ENCODE results near the gene DUOXA1.

DUOXA1 gene

GRCh38 chr15:45164914-45165313 is 35.2 kb upstream of the DUOXA1 start:
- Histone ChIP-seq H3K27ac (ENCODE audit: low read depth, low read length) (no peak overlapping the region), H3K36me3 (ENCODE audit: control insufficient read depth, insufficient read depth, low read length) (no peaks in the 10 kb centered on the region), H3K9ac (ENCODE audit: low read length) (no peak overlapping the region), H3K27me3 (ENCODE audit: control insufficient read depth, insufficient read depth, low read length) (no peaks in the 10 kb centered on the region), H3K4me1 (ENCODE audit: control insufficient read depth, insufficient read depth, low read length) (no peaks in the 10 kb centered on the region), H3K4me3 (ENCODE audit: low read length) (no peak overlapping the region)

- Histone ChIP-seq H3K4me3 (ENCODE audit: low read length) (no peak overlapping the region), H3K4me1 (ENCODE audit: control insufficient read depth, insufficient read depth, low read length) (no peaks in the 10 kb centered on the region), H3K9ac (ENCODE audit: low read length) (no peak overlapping the region), H3K27ac (ENCODE audit: low read depth, low read length) (no peak overlapping the region), H3K36me3 (ENCODE audit: control insufficient read depth, insufficient read depth, low read length) (no peaks in the 10 kb centered on the region), H3K27me3 (ENCODE audit: control insufficient read depth, insufficient read depth, low read length) (no peaks in the 10 kb centered on the region)
Measured at GRCh38 chr15:45163508-45163856, 33.8 kb upstream of the DUOXA1 start.

- no peaks in the 10 kb centered on the region for H3K27me3 ChIP-seq (ENCODE audit: control insufficient read depth, insufficient read depth, low read length)
- H3K36me3 ChIP-seq (ENCODE audit: control insufficient read depth, insufficient read depth, low read length), result no peaks in the 10 kb centered on the region
- H3K27ac ChIP-seq (ENCODE audit: low read depth, low read length), result no peak overlapping the region
- H3K9ac ChIP-seq (ENCODE audit: low read length), result no peak overlapping the region
- no peak overlapping the region for H3K4me3 ChIP-seq (ENCODE audit: low read length)
- H3K4me1 ChIP-seq (ENCODE audit: control insufficient read depth, insufficient read depth, low read length), result no peaks in the 10 kb centered on the region
Measured at GRCh38 chr15:45162771-45163507, 33.3 kb upstream of the DUOXA1 start.

GRCh38 chr15:45161666-45162065 is 32.0 kb upstream of the DUOXA1 start:
- Histone ChIP-seq H3K9ac (ENCODE audit: low read length) (no peak overlapping the region), H3K27me3 (ENCODE audit: control insufficient read depth, insufficient read depth, low read length) (no peaks in the 10 kb centered on the region), H3K27ac (ENCODE audit: low read depth, low read length) (no peak overlapping the region), H3K4me3 (ENCODE audit: low read length) (no peak overlapping the region), H3K36me3 (ENCODE audit: control insufficient read depth, insufficient read depth, low read length) (no peaks in the 10 kb centered on the region), H3K4me1 (ENCODE audit: control insufficient read depth, insufficient read depth, low read length) (no peaks in the 10 kb centered on the region)

- no peak overlapping the region for H3K9ac ChIP-seq (ENCODE audit: low read length)
- no peaks in the 10 kb centered on the region for H3K27me3 ChIP-seq (ENCODE audit: control insufficient read depth, insufficient read depth, low read length)
- no peaks in the 10 kb centered on the region for H3K36me3 ChIP-seq (ENCODE audit: control insufficient read depth, insufficient read depth, low read length)
- no peak overlapping the region for H3K4me3 ChIP-seq (ENCODE audit: low read length)
- no peak overlapping the region for H3K27ac ChIP-seq (ENCODE audit: low read depth, low read length)
- H3K4me1 ChIP-seq (ENCODE audit: control insufficient read depth, insufficient read depth, low read length), result no peaks in the 10 kb centered on the region
Measured at GRCh38 chr15:45157974-45158373, 28.3 kb upstream of the DUOXA1 start.

- no peaks in the 10 kb centered on the region for H3K36me3 ChIP-seq (ENCODE audit: control insufficient read depth, insufficient read depth, low read length)
- no peak overlapping the region for H3K9ac ChIP-seq (ENCODE audit: low read length)
- H3K27ac ChIP-seq (ENCODE audit: low read depth, low read length), result no peak overlapping the region
- H3K4me1 ChIP-seq (ENCODE audit: control insufficient read depth, insufficient read depth, low read length), result no peaks in the 10 kb centered on the region
- no peak overlapping the region for H3K4me3 ChIP-seq (ENCODE audit: low read length)
- no peaks in the 10 kb centered on the region for H3K27me3 ChIP-seq (ENCODE audit: control insufficient read depth, insufficient read depth, low read length)
Measured at GRCh38 chr15:45156744-45157455, 27.2 kb upstream of the DUOXA1 start.

- no peak overlapping the region for H3K9ac ChIP-seq (ENCODE audit: low read length)
- no peak overlapping the region for H3K4me3 ChIP-seq (ENCODE audit: low read length)
- H3K27ac ChIP-seq (ENCODE audit: low read depth, low read length), result no peak overlapping the region
- H3K27me3 ChIP-seq (ENCODE audit: control insufficient read depth, insufficient read depth, low read length), result no peaks in the 10 kb centered on the region
- no peaks in the 10 kb centered on the region for H3K36me3 ChIP-seq (ENCODE audit: control insufficient read depth, insufficient read depth, low read length)
- no peaks in the 10 kb centered on the region for H3K4me1 ChIP-seq (ENCODE audit: control insufficient read depth, insufficient read depth, low read length)
Measured at GRCh38 chr15:45155739-45156138, 26.1 kb upstream of the DUOXA1 start.

- no peaks in the 10 kb centered on the region for H3K4me1 ChIP-seq (ENCODE audit: control insufficient read depth, insufficient read depth, low read length)
- H3K27ac ChIP-seq (ENCODE audit: low read depth, low read length), result no peak overlapping the region
- H3K4me3 ChIP-seq (ENCODE audit: low read length), result no peak overlapping the region
- no peaks in the 10 kb centered on the region for H3K27me3 ChIP-seq (ENCODE audit: control insufficient read depth, insufficient read depth, low read length)
- H3K9ac ChIP-seq (ENCODE audit: low read length), result no peak overlapping the region
- H3K36me3 ChIP-seq (ENCODE audit: control insufficient read depth, insufficient read depth, low read length), result no peaks in the 10 kb centered on the region
Measured at GRCh38 chr15:45151998-45152828, 22.5 kb upstream of the DUOXA1 start.

GRCh38 chr15:45150997-45151396 is 21.3 kb upstream of the DUOXA1 start:
- Histone ChIP-seq H3K4me3 (ENCODE audit: low read length) (no peak overlapping the region), H3K27me3 (ENCODE audit: control insufficient read depth, insufficient read depth, low read length) (no peaks in the 10 kb centered on the region)

GRCh38 chr15:45150481-45150880 is 20.8 kb upstream of the DUOXA1 start:
- no peak overlapping the region for H3K9ac ChIP-seq (ENCODE audit: low read length)
- H3K27ac ChIP-seq (ENCODE audit: low read depth, low read length), result no peak overlapping the region
- H3K4me1 ChIP-seq (ENCODE audit: control insufficient read depth, insufficient read depth, low read length), result no peaks in the 10 kb centered on the region
- no peaks in the 10 kb centered on the region for H3K36me3 ChIP-seq (ENCODE audit: control insufficient read depth, insufficient read depth, low read length)
- H3K27me3 ChIP-seq (ENCODE audit: control insufficient read depth, insufficient read depth, low read length), result no peaks in the 10 kb centered on the region
- H3K4me3 ChIP-seq (ENCODE audit: low read length), result no peak overlapping the region

More at GRCh38 chr15:45150997-45151396, 21.3 kb upstream of the DUOXA1 start:
- Histone ChIP-seq H3K9ac (ENCODE audit: low read length) (no peak overlapping the region), H3K36me3 (ENCODE audit: control insufficient read depth, insufficient read depth, low read length) (no peaks in the 10 kb centered on the region), H3K4me1 (ENCODE audit: control insufficient read depth, insufficient read depth, low read length) (no peaks in the 10 kb centered on the region), H3K27ac (ENCODE audit: low read depth, low read length) (no peak overlapping the region)

- Histone ChIP-seq H3K36me3 (ENCODE audit: control insufficient read depth, insufficient read depth, low read length) (no peaks in the 10 kb centered on the region), H3K27ac (ENCODE audit: low read depth, low read length) (no peak overlapping the region), H3K27me3 (ENCODE audit: control insufficient read depth, insufficient read depth, low read length) (no peaks in the 10 kb centered on the region), H3K4me3 (ENCODE audit: low read length) (no peak overlapping the region), H3K9ac (ENCODE audit: low read length) (no peak overlapping the region), H3K4me1 (ENCODE audit: control insufficient read depth, insufficient read depth, low read length) (no peaks in the 10 kb centered on the region)
Measured at GRCh38 chr15:45149060-45149459, 19.4 kb upstream of the DUOXA1 start.
